Measurements from ENCODE around the gene TMEM176B.

DNA sequence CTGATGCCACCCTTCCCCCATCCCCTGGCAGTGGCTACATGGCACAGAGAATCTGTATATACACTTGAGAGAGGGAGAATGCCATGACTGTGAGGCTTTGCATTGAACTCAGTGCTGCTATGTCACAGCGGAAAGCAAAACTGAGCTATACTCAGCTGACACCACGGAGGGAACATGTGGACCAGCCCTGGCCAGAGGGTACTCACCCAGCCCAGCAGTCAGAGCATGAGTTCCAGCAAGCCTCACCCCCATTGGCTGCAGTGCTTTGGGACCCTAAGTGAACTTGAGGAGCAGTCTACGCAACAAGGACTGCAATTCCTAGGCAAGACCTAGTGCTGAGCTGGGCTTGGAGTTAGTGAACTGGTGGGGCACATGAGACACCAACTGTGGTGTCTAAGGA, 41.9 kb upstream of the TMEM176B start:
- TF ChIP-seq, protein P1, sequence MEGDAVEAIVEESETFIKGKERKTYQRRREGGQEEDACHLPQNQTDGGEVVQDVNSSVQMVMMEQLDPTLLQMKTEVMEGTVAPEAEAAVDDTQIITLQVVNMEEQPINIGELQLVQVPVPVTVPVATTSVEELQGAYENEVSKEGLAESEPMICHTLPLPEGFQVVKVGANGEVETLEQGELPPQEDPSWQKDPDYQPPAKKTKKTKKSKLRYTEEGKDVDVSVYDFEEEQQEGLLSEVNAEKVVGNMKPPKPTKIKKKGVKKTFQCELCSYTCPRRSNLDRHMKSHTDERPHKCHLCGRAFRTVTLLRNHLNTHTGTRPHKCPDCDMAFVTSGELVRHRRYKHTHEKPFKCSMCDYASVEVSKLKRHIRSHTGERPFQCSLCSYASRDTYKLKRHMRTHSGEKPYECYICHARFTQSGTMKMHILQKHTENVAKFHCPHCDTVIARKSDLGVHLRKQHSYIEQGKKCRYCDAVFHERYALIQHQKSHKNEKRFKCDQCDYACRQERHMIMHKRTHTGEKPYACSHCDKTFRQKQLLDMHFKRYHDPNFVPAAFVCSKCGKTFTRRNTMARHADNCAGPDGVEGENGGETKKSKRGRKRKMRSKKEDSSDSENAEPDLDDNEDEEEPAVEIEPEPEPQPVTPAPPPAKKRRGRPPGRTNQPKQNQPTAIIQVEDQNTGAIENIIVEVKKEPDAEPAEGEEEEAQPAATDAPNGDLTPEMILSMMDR (conservative IDR thresholded peaks at IDR 0.05), result no peak
- no peak for TF ChIP-seq ZFX (IDR thresholded peaks at IDR 0.05)

Measured in C4-2B (cell line).